IPS-15b (cell line): Measurements from ENCODE around the gene SRRM4.

Source experiments
- H3K27me3 ChIP-seq: one replicate; pipeline ENCODE4 v1.6.1; 2013; ENCODE audit warnings: low read length; ENCODE audit not compliant: control insufficient read depth, insufficient read depth
- H3K36me3 ChIP-seq: one replicate; pipeline ENCODE4 v1.6.1; 2013; ENCODE audit warnings: low read length; ENCODE audit not compliant: control insufficient read depth, insufficient read depth
- H3K4me1 ChIP-seq: one replicate; pipeline ENCODE4 v1.6.1; 2013; ENCODE audit warnings: mild to moderate bottlenecking, low read length; ENCODE audit not compliant: control insufficient read depth, insufficient read depth
- H3K4me3 ChIP-seq: one replicate; pipeline ENCODE4 v1.5.1; 2013; ENCODE audit warnings: low read depth, low read length
- H3K9ac ChIP-seq: one replicate; pipeline ENCODE4 v1.6.1; 2013; ENCODE audit warnings: low read depth, mild to moderate bottlenecking, low read length
- H3K9me3 ChIP-seq: one replicate; pipeline ENCODE4 v1.6.1; 2013; ENCODE audit warnings: mild to moderate bottlenecking, low read length; ENCODE audit not compliant: control insufficient read depth, insufficient read depth

SRRM4 gene

DNA sequence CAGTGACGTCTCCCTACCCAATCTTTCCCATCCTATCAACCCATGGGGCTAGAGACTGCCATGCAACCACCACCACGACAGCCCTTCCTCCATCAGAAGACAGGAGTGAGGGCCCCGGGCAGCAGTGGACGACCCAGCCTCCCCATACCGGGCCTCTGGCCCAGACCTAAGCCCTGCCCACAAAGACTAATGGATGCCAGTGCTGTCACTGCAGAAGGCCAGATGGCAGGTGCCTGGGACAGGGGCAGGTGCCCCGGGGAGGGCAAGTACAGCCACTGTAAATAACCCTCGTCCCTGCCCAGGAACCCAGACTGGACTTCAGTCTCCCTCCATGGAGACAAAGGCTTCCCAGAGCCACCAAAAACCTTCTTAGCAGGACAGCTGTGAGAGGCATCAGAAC lies 177.1 kb downstream of the SRRM4 start:
- Histone ChIP-seq H3K4me3 (no peak overlapping the region), H3K4me1 (peaks cover 5% of the 10 kb centered on the region), H3K9ac (no peak overlapping the region), H3K9me3 (no peaks in the 10 kb centered on the region), H3K36me3 (no peaks in the 10 kb centered on the region), H3K27me3 (no peaks in the 10 kb centered on the region)

DNA sequence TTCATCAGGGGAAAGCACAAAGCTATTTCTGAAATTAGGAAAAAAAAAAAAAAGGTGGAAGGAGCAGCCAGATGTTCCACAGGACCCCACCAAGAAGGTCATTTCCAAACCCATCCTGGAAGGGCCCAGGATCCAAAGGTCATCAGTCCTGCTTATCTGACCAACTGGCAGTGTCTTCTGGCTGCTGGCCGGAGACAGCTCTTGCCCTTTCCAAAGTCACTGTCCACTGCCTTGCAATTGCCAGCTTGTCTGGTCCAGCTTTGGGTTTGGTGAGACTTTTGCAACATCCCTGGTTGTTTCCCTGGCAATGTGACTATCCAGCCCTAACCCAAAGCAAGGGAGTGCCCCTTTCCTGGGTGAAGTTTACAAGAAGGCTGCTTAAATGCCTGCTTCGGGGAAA lies 178.5 kb downstream of the SRRM4 start:
- no peaks in the 10 kb centered on the region for H3K9me3 ChIP-seq
- no peaks in the 10 kb centered on the region for H3K27me3 ChIP-seq
- H3K4me3 ChIP-seq = no peak overlapping the region
- no peaks in the 10 kb centered on the region for H3K36me3 ChIP-seq
- peaks cover 3% of the 10 kb centered on the region for H3K4me1 ChIP-seq
- H3K9ac ChIP-seq = no peak overlapping the region

DNA sequence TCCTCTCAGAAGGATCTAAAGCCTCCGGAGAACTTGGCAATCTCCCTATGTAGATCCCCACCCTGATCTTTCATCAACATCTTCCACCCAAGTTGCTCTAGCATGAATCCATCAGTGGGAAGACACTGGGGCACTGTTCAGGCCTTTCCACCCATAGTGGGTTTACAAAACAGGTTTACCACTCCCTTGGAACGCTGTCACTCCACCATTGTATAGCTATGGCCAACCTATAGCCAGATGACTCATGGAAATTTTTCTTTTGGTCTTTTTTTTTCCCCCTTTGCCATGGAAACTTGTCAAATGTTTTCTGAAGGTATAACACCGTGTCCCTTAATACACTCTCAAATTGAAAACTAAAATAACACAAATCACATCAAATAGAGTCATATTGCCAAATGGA lies 186.6 kb downstream of the SRRM4 start:
- no peaks in the 10 kb centered on the region for H3K9me3 ChIP-seq
- no peaks in the 10 kb centered on the region for H3K36me3 ChIP-seq
- H3K9ac ChIP-seq = no peak overlapping the region
- peaks cover 3% of the 10 kb centered on the region for H3K27me3 ChIP-seq
- H3K4me3 ChIP-seq = no peak overlapping the region
- peaks cover 3% of the 10 kb centered on the region for H3K4me1 ChIP-seq

DNA sequence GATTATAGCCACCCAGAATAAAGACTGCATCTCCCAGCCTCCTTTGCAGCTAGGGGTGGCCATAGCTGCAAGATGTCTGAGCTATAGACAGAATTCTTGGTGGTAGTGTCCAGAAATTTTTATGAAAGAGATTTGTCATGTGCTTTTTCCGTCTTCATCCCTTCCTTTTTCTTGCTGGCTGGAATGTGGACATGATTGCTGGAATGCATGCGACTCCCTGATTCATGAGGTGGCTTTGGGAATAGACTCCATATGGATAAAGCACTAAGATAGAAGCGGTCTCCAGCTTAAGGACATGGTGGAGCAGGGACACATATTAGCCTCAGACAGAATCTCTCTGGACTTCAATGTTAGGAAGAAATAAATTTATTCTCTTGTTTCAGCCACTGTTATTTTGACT lies 187.4 kb downstream of the SRRM4 start:
- peaks cover 3% of the 10 kb centered on the region for H3K27me3 ChIP-seq
- no peaks in the 10 kb centered on the region for H3K36me3 ChIP-seq
- H3K4me1 ChIP-seq = peaks cover 3% of the 10 kb centered on the region
- H3K9ac ChIP-seq = no peak overlapping the region
- H3K9me3 ChIP-seq = no peaks in the 10 kb centered on the region
- H3K4me3 ChIP-seq = no peak overlapping the region

DNA sequence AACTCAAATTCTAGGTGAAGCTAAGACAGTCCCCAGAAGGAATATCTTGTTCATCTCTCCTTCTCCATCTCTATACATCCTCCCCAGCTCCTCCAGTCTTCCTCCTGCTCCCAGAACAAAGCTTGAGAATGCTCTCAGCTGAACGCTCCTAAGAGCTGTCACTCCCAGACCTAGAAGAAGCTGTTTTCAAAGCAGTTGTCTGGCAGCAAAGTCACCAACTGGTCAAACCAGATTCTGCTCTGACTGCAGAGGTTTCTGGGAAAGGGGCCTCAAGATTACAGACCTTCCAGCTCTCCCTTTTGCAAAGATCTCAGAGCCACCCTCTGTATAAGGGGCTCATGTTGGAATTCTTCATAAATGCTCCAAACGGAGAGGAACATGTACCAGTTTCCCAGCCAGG lies 187.8 kb downstream of the SRRM4 start:
- H3K27me3 ChIP-seq = peaks cover 3% of the 10 kb centered on the region
- H3K9me3 ChIP-seq = no peaks in the 10 kb centered on the region
- no peaks in the 10 kb centered on the region for H3K36me3 ChIP-seq
- peaks cover 3% of the 10 kb centered on the region for H3K4me1 ChIP-seq
- no peak overlapping the region for H3K4me3 ChIP-seq
- H3K9ac ChIP-seq = no peak overlapping the region

DNA sequence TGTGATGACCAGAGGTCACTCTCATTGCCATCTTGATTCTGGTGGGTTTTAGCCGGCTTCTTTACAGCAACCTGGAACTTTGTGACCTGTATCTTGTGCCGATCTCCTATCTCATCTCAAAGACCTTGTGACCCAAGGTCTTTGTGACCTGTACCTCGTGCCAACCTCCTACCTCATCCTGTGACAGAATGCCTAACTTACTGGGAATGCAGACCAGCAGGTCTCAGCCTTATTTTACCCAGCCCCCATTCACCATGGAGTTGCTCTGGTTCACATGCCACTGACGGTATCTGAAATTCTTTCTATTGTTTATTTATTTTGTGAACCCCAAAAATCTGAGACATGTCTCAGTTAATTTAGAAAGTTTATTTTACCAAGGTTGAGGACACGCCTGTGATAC lies 189.9 kb downstream of the SRRM4 start:
- H3K4me3 ChIP-seq = no peak overlapping the region
- no peak overlapping the region for H3K9ac ChIP-seq
- no peaks in the 10 kb centered on the region for H3K9me3 ChIP-seq
- H3K36me3 ChIP-seq = no peaks in the 10 kb centered on the region
- peaks cover 3% of the 10 kb centered on the region for H3K27me3 ChIP-seq
- peaks cover 7% of the 10 kb centered on the region for H3K4me1 ChIP-seq

DNA sequence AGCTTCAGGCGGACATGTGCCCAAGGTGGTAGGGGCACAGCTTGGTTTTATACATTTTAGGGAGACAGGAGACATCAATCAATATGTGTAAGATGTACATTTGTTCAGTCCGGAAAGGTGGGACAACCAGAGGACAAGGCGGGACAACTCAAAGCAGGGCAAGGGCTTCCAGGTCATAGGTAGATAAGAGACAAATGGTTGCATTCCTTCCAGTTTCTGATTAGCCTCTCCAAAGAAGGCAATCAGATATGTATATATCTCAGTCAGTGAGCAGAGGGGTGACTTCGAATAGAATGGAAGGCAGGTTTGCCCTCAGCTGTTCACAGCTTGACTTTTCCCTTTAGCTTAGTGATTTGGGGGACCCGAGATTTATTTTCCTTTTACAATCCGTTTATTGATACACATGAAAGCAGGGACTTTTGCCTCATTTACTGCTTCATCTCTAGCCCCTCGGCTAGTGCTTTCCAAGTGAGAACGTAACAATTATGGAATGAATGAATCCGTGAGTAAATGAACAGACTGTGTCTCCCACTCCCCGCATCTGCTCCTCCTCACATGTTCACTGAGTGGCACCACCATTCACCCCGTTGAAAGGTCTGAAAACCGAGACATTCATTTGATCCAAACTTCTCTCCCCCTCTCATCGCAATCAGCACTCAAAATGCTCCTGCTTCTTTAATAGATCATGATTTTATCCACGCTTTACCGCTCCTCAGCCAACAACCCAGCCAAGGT lies 190.5 kb downstream of the SRRM4 start:
- Histone ChIP-seq H3K9me3 (no peaks in the 10 kb centered on the region), H3K4me1 (peaks cover 7% of the 10 kb centered on the region), H3K9ac (no peak overlapping the region), H3K4me3 (no peak overlapping the region), H3K27me3 (peaks cover 3% of the 10 kb centered on the region), H3K36me3 (no peaks in the 10 kb centered on the region)

DNA sequence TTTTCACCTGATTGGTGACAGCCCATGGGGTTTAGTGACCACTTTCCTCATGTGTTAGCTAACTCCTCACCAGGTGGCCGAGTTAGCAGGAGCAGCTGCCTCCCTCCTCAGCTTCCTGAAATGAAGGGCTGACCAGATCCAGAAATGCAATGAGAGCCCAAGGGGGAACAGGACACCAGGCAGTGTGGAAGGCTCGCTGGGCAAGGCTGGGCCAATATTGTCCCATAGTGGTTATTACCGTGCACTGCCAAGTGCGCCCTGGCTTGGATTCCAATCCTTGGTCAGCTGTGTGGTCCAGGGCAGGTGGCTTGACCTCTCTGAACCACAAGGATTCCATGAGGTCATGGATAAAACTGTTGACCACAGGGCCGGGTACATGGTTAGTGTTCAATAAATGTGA lies 193.7 kb downstream of the SRRM4 start:
- H3K4me1 ChIP-seq = peaks cover 14% of the 10 kb centered on the region
- no peak overlapping the region for H3K4me3 ChIP-seq
- no peak overlapping the region for H3K9ac ChIP-seq
- H3K9me3 ChIP-seq = no peaks in the 10 kb centered on the region
- no peaks in the 10 kb centered on the region for H3K36me3 ChIP-seq
- peaks cover 3% of the 10 kb centered on the region for H3K27me3 ChIP-seq

DNA sequence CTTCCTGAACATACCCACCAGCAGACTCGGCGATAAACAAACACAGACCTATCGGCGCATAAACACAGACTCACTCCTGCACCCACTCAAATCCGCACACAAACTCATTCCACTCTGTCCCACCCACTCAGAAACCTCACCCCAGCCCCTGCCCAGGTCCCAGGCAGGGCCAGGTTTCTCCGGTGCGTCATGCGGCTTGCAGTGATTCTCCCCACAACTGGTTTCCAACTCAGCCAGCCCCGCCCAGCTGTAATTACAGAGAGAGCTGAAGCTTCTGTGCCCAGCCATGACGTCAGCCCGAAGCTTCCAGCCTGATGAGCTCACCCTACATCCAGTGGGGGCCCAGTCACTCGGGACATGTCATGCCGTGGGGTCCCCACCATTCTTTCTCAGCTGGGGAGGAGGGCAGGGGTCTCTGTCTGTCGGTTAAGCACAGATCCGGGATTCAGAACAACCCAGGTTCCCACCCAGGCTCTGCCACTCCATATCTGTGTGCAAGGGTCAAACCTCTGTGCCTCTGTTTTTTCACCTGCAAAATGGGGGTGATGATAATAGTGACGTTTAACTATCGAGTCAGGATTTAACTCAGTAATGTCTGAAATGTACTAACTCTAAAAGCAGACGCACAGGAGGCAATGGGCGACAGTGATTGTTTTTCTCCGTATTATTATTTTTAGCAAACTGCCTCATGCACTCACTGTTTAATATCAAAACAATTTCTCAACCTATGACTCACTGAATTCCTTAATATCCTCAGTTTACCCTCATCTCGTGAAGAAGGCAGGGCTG lies 195.1 kb downstream of the SRRM4 start:
- Histone ChIP-seq H3K4me3 (no peak overlapping the region), H3K36me3 (no peaks in the 10 kb centered on the region), H3K9ac (peak overlapping the region; percentile 8), H3K27me3 (no peaks in the 10 kb centered on the region), H3K9me3 (no peaks in the 10 kb centered on the region), H3K4me1 (peaks cover 26% of the 10 kb centered on the region)

DNA sequence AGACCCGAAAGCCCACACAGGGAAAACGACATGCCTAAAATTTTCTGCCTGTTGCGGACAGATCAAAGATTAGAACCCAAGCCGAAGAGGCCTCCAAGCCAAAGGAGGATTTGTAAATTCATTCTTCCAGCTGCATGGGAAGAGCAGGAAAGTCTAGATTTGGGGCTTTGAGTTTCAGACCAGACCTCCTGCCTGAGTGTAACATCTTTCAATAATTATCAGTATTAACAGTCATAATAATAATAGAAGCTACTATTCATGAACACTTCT lies 195.7 kb downstream of the SRRM4 start:
- H3K9me3 ChIP-seq = no peaks in the 10 kb centered on the region
- no peak overlapping the region for H3K9ac ChIP-seq
- no peaks in the 10 kb centered on the region for H3K36me3 ChIP-seq
- H3K4me1 ChIP-seq = peaks cover 29% of the 10 kb centered on the region
- H3K4me3 ChIP-seq = no peak overlapping the region
- no peaks in the 10 kb centered on the region for H3K27me3 ChIP-seq

DNA sequence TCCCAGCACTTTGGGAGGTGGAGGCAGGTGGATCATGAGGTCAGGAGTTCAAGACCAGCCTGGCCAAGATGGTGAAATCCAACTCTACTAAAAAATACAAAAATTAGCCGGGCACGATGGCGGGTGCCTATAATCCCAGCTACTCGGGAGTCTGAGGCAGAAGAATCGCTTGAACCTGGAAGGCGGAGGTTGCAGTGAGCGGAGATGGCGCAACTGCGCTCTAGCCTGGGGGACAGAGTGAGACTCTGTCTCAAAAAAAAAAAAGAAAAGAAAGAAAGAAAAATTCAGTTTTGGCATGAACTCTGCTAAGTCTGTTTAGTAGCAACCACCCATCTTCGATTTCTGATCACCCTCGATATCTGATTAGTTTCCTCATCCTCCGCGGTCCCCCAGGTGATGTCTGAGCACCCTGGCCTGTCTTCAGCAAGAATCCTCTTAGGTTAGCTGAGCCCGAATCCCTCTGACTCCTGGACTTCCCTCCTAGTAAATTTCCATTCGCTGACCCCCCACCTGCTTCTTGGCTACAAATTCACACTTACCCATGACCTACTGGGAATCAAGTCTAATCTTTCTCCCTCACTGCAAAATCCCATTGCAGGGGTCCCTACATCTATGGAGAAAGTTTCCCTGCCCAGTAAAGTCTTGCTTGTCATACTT lies 196.5 kb downstream of the SRRM4 start:
- Histone ChIP-seq H3K4me3 (no peak overlapping the region), H3K9ac (no peak overlapping the region), H3K27me3 (no peaks in the 10 kb centered on the region), H3K9me3 (no peaks in the 10 kb centered on the region), H3K4me1 (peaks cover 26% of the 10 kb centered on the region), H3K36me3 (no peaks in the 10 kb centered on the region)
